Neural cell (in vitro differentiated cells): Measurements from ENCODE around the gene GALNT10.

Source experiments
- CTCF ChIP-seq: fragments of 450-650 bp; IDR thresholded peaks from 2 replicates; pipeline ENCODE4 v1.5.1; 2014; ENCODE audit warnings: antibody characterized with exemption, mild to moderate bottlenecking, moderate library complexity; ENCODE audit not compliant: poor library complexity, severe bottlenecking
- EP300 ChIP-seq: fragments of 450-650 bp; conservative IDR thresholded peaks from 2 replicates; pipeline ENCODE4 v1.6.1; 2014; ENCODE audit warnings: antibody characterized with exemption, mild to moderate bottlenecking, moderate library complexity; ENCODE audit not compliant: poor library complexity, severe bottlenecking
- EZH2 ChIP-seq: fragments of 200-600, 300-800 bp; shearing (Covaris generic), sonication (generic); IDR thresholded peaks from 2 replicates; pipeline ENCODE4 v1.6.1; 2014; ENCODE audit warnings: antibody characterized with exemption, low read length, borderline replicate concordance, mild to moderate bottlenecking; ENCODE audit not compliant: insufficient read depth, poor library complexity, severe bottlenecking
- POLR2AphosphoS5 ChIP-seq: IDR thresholded peaks from 2 replicates; pipeline ENCODE4 v1.6.1; 2012
- TAF1 ChIP-seq: IDR thresholded peaks from 2 replicates; pipeline ENCODE4 v1.6.1; 2012; ENCODE audit warnings: low read depth

- TF ChIP-seq CTCF = no peak
- no peak for TF ChIP-seq EP300
- TF ChIP-seq EZH2 = no peak
- TF ChIP-seq POLR2AphosphoS5 = no peak
- no peak for TF ChIP-seq TAF1
Measured at GRCh38 chr5:154200221-154200620, 9.7 kb downstream of the GALNT10 start.
